NB4 (cell line): ENCODE measurements around the gene SLC37A1.

Experiments
- CTCF ChIP-seq: IDR thresholded peaks from one replicate; pipeline ENCODE4 v1.5.1; 2012; ENCODE audit warnings: low read depth, low read length
- MAX ChIP-seq: IDR thresholded peaks from 2 replicates; pipeline ENCODE4 v1.6.1; 2011; ENCODE audit warnings: low read depth, low read length
- MYC ChIP-seq: IDR thresholded peaks from 2 replicates; pipeline ENCODE4 v1.6.1; 2011; ENCODE audit warnings: low read depth, low read length
- POLR2A ChIP-seq: IDR thresholded peaks from 2 replicates; pipeline ENCODE4 v1.6.1; 2011; ENCODE audit warnings: mild to moderate bottlenecking; ENCODE audit not compliant: insufficient read length; ENCODE audit errors: extremely low read depth

- no peak for TF ChIP-seq CTCF
- TF ChIP-seq POLR2A, result no peak
- TF ChIP-seq MAX, result no peak
- TF ChIP-seq MYC, result no peak
These were observed 20.3 kb upstream of the SLC37A1 start for GRCh38 chr21:42493109-42494060.
